Epidermal melanocyte (primary cell): ENCODE data around the gene STAC3.

Source experiments
- DNase-seq: peaks from one replicate; pipeline ENCODE4 v3.0.0; 2011; ENCODE audit warnings: low spot score; ENCODE audit not compliant: insufficient read length

STAC3 gene

DNA sequence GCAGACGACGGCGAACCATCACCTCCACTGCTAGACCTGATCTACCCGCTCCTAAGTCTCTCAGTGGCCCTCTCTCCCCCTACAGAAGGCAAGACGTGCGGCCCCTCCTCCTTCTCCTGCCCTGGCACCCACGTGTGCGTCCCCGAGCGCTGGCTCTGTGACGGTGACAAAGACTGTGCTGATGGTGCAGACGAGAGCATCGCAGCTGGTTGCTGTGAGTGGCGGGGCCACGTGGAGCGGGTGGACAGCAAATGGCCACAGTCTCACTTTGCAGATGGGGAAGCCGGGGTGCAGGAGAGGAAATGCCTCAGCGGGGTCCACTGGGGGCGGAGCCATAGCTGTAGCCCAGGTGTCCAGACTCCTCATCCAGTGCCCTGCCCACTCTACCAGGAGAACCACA is 55.8 kb downstream of the STAC3 start:
- DNase-seq, result no peak

DNA sequence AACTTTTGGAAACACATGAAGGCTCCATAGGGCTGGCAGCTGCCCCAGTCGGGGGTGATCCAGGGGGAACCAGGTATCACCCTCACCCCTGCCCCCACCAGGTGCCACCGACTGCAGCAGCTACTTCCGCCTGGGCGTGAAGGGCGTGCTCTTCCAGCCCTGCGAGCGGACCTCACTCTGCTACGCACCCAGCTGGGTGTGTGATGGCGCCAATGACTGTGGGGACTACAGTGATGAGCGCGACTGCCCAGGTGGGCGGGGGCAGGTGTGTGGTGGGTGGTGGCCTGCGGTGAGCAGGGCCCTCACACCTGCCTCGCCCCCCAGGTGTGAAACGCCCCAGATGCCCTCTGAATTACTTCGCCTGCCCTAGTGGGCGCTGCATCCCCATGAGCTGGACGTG is 56.7 kb downstream of the STAC3 start:
- DNase-seq, result no peak

DNA sequence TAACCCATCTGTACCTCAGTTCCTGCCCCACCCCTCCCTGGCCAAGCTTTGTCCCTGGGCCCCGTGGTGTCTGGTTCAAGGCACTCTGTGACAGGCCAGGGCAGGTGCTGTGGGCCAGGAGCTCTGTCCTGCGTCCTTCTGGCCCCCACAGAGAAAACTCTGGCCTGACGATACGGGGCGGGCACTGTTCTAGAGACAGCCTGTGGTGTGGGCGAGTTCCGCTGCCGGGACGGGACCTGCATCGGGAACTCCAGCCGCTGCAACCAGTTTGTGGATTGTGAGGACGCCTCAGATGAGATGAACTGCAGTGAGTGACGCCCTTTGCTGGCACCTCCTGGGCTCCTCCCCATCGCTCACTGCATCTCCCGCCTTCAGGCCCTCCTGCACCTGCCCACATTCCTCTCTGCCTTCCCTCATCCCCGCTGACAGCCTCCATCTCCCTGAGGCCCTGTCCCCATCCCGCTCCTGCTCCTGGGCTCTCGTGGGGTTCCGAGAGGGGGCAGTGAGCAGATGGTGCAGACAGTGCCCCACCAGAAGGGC is 57.2 kb downstream of the STAC3 start:
- DNase-seq, result no peak
